Measurements from ENCODE around the gene SRSF5. TPM values are rescaled to one million over a fixed set of nuclear protein-coding genes. Genes with fewer than 3 reads are reported as not detected.

The SRSF5 gene
- total RNA-seq, 6 experiments from 2014 or later = 82.3 to 204 (median 126) TPM

- Histone ChIP-seq H3K4me1 (peaks cover 0 to 54% (median 20%) of the 10 kb centered on the region in 4 donors), H3K36me3 (peaks cover 16 to 47% (median 33%) of the 10 kb centered on the region in 4 donors)
These were observed 542 bp downstream of the SRSF5 start for GRCh38 chr14:69767369-69767999.

GRCh38 chr14:69768873-69769272 lies 1.9 kb downstream of the SRSF5 start:
- ATAC-seq (no peak), DNase-seq (no peak)
- Histone ChIP-seq H3K4me1 (peaks cover 0 to 60% (median 20%) of the 10 kb centered on the region in 4 donors), H3K4me3 (peak overlapping the region; percentile 75 to 87 (median 78)), H3K27me3 (no peaks in the 10 kb centered on the region), H3K27ac (peak overlapping the region; percentile 23 to 100 (median 96)), H3K36me3 (peaks cover 23 to 61% (median 39%) of the 10 kb centered on the region in 4 donors), H3K9me3 (no peaks in the 10 kb centered on the region)
- TF ChIP-seq CTCF (IDR thresholded peaks at IDR 0.05) (no peak), POLR2A (IDR thresholded peaks at IDR 0.05) (no peak)
- 77% methylated on average over 8 of the region's 8 CpGs for WGBS (ENCODE audit: insufficient coverage, low coverage, low lambda C conversion rate, missing lambda C conversion rate)
- intact Hi-C loops (cut with DNase I) = no loop called here

More at GRCh38 chr14:69767369-69767999, 542 bp downstream of the SRSF5 start:
- no peak for TF ChIP-seq POLR2A (IDR thresholded peaks at IDR 0.05)
- TF ChIP-seq CTCF (IDR thresholded peaks at IDR 0.05) = no peak
- Histone ChIP-seq H3K4me3 (peak overlapping the region; percentile 75 to 87 (median 78)), H3K27me3 (no peaks in the 10 kb centered on the region), H3K9me3 (no peaks in the 10 kb centered on the region), H3K27ac (peak overlapping the region; percentile 96 to 100 (median 100))
- DNase-seq = peak; percentile 91 to 93 (median 92)
- WGBS (ENCODE audit: insufficient coverage, low coverage, low lambda C conversion rate, missing lambda C conversion rate) = 0% methylated on average over 10 of the region's 54 CpGs
- ATAC-seq = peak; percentile 82 to 86 (median 84)
- intact Hi-C loops (cut with DNase I) = no loop called here

GRCh38 chr14:69769623-69770022 lies 2.7 kb downstream of the SRSF5 start:
- 89% methylated on average over 22 of the region's 22 CpGs for WGBS (ENCODE audit: insufficient coverage, low coverage, low lambda C conversion rate, missing lambda C conversion rate)
- H3K9me3 ChIP-seq = no peaks in the 10 kb centered on the region
- no peak overlapping the region for H3K4me3 ChIP-seq
- H3K27ac ChIP-seq = no peak overlapping the region
- no peaks in the 10 kb centered on the region for H3K27me3 ChIP-seq
- peaks cover 0 to 60% (median 20%) of the 10 kb centered on the region in 4 donors for H3K4me1 ChIP-seq
- H3K36me3 ChIP-seq = peaks cover 23 to 69% (median 39%) of the 10 kb centered on the region in 4 donors
- DNase-seq = peak in 1 of 3 donors; percentile 41
- no peak for ATAC-seq
- TF ChIP-seq POLR2A (IDR thresholded peaks at IDR 0.05) = no peak
- TF ChIP-seq CTCF (IDR thresholded peaks at IDR 0.05) = no peak
- intact Hi-C loops (cut with DNase I) = no loop called here

GRCh38 chr14:69770559-69770958 lies 3.6 kb downstream of the SRSF5 start:
- ATAC-seq (no peak), DNase-seq (peak in 1 of 3 donors; percentile 20)
- no peak for TF ChIP-seq POLR2A (IDR thresholded peaks at IDR 0.05)
- no peak for TF ChIP-seq CTCF (IDR thresholded peaks at IDR 0.05)
- no peaks in the 10 kb centered on the region for H3K9me3 ChIP-seq
- H3K27me3 ChIP-seq = no peaks in the 10 kb centered on the region
- H3K27ac ChIP-seq = no peak overlapping the region
- no peak overlapping the region for H3K4me3 ChIP-seq
- intact Hi-C loops (cut with DNase I) = no loop called here
- 82% methylated on average over 3 of the region's 3 CpGs for WGBS (ENCODE audit: insufficient coverage, low coverage, low lambda C conversion rate, missing lambda C conversion rate)
- H3K4me1 ChIP-seq = peaks cover 0 to 58% (median 20%) of the 10 kb centered on the region in 4 donors
- H3K36me3 ChIP-seq = peaks cover 24 to 78% (median 40%) of the 10 kb centered on the region in 4 donors

Data from right lobe of liver (tissue), 6 donors.